HG03280 (cell line): ENCODE measurements around the gene OBSCN.

Source experiments
- ATAC-seq: cut with Tn5 transposase; IDR thresholded peaks from one replicate; pipeline ENCODE4 v1.9.1; 2021; ENCODE audit warnings: mild to moderate bottlenecking, moderate library complexity; ENCODE audit not compliant: unreplicated experiment

OBSCN gene

GRCh38 chr1:228363686-228364067, 155.8 kb downstream of the OBSCN start:
- ATAC-seq, result no peak

DNA sequence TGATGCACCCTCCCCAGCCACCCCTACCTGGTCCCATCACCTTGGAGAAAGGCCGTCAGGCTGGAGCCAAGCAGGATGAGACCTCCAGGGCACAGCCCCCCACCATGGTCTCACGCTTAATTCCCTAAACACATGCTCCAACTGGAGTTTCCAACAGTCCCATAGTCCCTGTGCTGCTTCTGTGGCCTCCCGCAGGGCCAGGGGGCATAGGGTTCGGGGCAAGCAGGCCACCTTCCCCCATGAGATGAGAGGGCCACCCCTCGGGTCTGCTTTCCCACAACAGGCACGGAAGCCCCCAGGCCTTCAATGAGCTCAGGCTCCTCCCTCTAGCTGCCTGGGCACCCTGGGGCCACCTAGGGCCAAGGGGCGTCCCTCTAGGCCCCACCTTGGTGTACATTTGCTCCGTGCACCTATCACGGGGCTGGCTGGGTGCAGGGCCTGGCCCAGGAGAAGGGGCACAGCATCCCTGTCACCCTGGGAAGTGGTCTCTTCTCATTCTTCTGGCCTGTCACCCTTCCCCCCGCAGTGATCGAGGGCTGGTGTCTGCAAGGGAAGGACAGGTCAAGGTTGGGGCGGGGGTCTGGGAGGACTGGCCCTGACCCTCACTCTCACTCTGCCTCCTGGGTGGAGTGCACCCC, 156.3 kb downstream of the OBSCN start:
- no peak for ATAC-seq

DNA sequence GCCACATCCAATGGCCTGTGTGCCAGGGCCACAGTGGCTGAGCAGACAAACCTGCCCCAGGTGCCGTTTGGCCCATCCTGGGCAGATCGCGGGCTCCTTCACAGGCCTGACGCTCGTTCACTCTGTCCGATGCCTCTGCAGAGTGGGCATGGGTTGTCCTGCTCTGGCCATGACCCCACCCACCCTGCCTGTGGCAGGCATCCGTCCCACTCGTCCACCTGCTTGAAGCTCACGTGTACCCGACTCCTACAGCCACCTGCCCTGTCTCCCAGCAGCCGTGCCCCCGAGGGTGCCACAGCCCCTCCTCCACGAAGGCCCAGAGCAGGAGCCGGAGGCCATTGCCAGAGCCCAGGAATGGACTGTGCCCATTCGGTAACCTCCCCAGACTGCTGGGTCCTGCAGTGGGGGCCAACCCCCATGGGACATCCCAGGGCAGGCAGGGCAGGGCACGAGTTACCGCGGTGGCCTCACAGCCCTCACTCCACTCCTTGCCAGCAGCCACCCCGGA, 156.9 kb downstream of the OBSCN start:
- no peak for ATAC-seq

DNA sequence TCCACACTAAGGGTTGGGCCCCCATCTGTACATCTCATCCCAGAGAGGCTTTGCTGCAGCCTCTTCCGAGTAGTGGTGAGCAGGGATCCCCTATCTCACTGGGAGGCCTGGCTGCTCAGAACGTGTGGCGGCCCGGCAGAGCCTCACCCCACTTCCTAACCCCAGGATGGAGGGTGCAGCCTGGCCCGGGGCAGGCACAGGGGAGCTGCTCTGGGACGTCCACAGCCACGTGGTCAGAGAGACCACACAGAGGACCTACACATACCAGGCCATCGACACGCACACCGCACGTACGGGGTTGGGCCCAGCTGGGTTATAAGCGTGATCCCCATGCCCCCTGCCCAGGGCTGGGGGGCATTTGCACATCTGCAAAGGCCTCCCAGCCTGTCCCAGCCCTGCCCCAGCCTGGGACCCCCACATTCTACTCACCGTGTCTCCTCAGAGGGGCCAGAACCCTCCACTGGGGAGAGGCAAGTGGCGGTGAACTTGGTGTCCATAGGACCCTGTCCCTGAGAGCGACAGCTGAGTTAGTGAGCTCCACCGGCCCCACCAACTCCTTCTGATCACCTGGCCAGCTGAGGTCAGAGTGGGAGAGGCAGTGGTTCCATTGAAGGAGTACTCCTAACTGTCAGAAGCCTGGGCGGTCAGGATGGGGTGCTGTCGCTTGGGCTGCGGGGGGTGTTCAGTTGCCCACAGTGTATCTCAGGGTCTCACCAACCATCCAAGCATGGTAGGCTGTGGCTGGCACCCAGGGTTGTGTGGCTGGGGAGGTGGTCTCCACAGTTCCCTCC, 157.6 kb downstream of the OBSCN start:
- no peak for ATAC-seq

DNA sequence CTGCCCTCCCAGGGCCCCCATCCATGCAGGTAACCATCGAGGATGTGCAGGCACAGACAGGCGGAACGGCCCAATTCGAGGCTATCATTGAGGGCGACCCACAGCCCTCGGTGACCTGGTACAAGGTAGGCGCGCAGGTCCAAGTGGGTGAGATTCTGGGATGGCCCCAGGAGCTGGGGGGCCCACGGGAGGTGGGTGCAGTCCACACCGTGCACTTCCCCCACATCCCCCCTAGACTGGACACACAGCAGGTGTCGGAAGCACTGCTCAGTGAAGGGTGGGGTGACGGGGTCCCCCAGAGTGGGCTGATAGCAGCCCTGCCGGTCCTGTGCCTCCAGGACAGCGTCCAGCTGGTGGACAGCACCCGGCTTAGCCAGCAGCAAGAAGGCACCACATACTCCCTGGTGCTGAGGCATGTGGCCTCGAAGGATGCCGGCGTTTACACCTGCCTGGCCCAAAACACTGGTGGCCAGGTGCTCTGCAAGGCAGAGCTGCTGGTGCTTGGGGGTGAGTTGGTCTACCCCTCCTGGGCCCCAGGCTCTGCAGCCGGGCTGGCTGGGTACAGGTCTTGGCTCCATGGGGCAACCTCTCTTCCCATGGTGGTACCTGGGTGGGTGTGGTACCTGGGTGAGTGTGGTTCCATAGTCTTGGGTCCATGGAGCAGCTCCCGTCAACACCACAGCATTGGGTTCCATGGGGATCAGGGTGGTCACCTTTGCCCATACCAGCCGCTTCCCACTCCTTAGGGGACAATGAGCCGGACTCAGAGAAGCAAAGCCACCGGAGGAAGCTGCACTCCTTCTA, 158.4 kb downstream of the OBSCN start:
- no peak for ATAC-seq

DNA sequence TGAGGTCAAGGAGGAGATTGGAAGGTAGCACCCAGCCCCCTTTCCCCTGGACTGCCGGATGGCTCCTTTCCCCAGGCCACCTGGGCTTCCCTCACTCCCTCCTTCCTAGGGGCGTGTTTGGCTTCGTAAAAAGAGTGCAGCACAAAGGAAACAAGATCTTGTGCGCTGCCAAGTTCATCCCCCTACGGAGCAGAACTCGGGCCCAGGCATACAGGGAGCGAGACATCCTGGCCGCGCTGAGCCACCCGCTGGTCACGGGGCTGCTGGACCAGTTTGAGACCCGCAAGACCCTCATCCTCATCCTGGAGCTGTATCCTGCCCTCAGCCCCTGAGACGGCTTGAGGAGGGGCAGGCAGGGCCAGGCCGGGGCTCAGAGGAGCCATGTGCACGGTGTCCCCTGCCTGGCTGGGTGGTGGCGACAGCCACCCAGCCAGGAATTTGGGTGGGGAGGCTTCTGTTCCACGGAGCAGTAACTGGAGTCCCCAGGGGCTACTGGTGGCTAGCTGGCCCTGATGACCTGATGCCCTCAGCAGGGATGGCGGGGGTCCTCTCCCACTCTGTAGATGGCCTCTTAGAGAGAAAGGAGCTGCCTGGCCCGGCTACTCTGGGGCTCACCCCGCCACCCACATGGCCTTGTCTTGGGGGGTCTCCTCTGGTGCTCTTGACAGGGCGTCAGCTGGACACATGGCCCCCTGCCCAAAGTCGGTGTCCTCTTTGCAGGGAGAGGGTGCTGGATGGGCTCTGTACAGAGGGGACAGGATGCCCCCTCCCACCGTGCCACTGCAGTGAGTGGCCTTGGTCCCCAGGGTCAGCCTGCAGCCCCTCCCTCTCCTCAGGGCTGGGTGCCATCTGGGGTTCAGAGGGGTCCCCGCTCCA, 159.3 kb downstream of the OBSCN start:
- ATAC-seq, result no peak

- no peak for ATAC-seq
Measured at GRCh38 chr1:228367798-228368791, 160.3 kb downstream of the OBSCN start.

DNA sequence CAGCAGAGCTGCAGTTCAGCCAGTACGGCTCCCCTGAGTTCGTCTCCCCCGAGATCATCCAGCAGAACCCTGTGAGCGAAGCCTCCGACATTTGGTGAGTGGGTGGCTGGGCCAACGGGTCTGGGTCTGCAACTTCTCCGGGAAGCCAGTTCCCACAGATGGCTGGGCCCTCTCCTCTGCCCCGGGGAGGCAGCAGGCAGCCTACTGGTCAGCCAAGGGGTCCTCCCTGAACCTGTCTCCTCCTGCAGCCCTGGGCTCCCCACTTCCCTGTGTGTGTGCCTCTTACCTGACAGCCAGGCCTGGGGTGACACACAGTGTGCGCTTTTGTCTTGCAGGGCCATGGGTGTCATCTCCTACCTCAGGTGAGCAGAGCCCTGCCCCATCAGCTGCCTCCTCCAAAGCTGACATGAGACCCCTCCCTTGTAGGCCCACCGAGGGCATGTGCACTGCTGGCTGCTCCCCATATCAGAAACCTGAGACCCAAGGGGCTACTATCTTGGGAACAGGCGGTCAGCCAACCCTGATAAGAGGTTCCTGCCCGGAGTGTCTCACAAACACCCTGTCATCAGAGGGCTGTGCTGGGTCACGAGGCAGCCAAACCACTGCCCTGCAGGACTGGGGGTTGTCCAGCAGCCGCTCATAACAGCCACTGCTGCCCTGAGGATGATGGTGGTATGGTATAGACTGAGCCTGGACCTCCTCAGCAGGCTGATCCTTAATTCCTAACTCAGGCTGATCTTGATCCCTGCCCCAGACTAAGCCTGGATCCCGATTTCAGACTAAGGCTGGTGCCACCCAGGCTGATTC, 161.2 kb downstream of the OBSCN start:
- no peak for ATAC-seq

DNA sequence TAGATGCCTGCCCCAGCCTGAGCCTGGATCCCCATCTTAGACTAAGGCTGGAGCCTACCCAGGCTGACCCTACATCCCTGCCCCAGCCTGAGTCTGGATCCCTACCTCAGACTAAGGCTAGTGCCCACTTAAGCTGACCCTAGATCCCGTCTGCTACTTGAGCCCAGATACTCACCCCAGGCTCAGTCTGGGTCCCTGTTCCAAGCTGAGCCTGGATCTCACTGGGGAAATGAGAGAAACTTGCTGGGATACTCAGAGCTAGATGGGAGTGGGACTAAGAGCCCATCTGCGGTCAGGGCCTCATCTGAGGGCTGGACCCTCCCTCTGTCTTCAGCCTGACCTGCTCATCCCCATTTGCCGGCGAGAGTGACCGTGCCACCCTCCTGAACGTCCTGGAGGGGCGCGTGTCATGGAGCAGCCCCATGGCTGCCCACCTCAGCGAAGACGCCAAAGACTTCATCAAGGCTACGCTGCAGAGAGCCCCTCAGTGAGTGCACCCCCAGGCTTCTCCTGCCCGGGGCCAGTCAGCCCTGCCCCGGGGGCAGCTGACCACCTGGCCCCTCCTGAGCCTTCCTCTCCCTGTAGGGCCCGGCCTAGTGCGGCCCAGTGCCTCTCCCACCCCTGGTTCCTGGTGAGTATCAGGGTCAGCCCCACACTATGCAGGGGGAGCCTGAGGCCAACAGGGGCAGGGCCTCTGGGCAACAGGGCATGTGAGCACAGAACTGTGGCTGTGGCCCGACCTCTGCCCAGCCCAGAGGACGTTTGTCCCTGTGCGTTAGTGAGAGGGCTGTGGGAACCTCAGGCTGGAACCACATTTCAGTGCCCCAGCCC, 162.0 kb downstream of the OBSCN start:
- no peak for ATAC-seq

GRCh38 chr1:228370439-228370940, 162.6 kb downstream of the OBSCN start:
- ATAC-seq, result no peak

- no peak for ATAC-seq
Measured at GRCh38 chr1:228370941-228371740, 163.3 kb downstream of the OBSCN start.

GRCh38 chr1:228371741-228372182, 163.9 kb downstream of the OBSCN start:
- no peak for ATAC-seq

- no peak for ATAC-seq
Measured at GRCh38 chr1:228372183-228373003, 164.5 kb downstream of the OBSCN start.

DNA sequence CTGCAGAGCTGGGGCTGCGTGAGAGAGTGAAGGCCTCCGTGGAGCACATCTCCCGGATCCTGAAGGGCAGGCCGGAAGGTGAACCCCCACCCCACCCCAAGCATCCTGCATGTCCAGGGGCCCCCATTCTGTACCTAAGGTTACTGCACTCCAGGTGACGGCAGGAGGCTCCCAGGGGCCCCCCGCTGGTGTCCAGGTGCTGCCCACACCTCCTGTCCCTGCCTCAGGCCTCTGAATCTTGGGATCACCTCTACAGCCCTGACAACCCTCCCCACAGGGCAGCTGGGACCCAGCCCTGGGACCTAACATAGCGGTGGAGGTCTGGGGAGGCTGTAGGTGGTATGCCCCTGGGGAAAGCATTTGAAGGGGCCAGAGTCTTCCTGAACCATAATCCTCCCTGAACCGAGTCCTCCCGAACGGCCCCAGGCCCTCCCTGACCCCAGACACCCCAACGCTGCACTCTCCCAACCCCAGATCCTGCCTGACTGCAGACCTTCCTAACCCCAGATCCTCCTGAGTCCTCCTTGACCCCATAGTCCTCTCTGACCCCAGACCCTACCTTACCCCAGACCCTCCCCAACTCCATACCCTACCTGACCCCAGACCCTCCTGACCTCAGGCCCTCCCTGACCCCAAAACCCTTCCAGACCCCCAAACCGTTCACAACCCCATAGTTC, 165.3 kb downstream of the OBSCN start:
- ATAC-seq, result no peak
